Measurements from ENCODE around the gene CHRNA4. TPM values are rescaled to one million over a fixed set of nuclear protein-coding genes. Genes with fewer than 3 reads are reported as not detected.

The CHRNA4 gene
- total and polyA plus RNA-seq, 8 donors: under 0.01 to 0.15 TPM; not detected in 6

DNA sequence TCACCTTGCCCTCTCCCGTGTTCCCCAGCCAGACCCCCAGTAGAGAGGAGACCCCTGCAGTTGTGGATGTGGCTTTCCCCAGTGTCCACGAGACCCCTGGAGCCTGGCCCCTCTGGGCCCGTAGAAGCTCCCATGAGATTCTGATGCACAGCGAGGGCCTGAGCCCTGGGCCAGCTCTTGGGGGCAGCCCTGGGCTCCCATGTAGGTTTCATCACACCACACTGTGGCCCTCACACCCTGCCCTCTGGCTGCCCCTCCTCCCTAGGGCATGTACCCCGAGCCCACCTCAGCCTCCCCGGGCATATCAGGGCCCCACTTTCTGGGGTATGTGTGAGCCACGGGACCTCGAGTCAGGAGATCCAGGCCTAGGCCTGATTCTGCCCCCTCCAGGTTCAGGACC is 7.0 kb upstream of the CHRNA4 start:
- intact Hi-C loops (cut with DNase I; ENCODE audit: low total_unique reads): no loop called here
- no peaks in the 10 kb centered on the region for H3K4me1 ChIP-seq
- TF ChIP-seq EP300 (IDR thresholded peaks at IDR 0.05) (no peak), POLR2A (IDR thresholded peaks at IDR 0.05) (no peak), POLR2AphosphoS5 (IDR thresholded peaks at IDR 0.05) (no peak)
- TF ChIP-seq, protein P1, sequence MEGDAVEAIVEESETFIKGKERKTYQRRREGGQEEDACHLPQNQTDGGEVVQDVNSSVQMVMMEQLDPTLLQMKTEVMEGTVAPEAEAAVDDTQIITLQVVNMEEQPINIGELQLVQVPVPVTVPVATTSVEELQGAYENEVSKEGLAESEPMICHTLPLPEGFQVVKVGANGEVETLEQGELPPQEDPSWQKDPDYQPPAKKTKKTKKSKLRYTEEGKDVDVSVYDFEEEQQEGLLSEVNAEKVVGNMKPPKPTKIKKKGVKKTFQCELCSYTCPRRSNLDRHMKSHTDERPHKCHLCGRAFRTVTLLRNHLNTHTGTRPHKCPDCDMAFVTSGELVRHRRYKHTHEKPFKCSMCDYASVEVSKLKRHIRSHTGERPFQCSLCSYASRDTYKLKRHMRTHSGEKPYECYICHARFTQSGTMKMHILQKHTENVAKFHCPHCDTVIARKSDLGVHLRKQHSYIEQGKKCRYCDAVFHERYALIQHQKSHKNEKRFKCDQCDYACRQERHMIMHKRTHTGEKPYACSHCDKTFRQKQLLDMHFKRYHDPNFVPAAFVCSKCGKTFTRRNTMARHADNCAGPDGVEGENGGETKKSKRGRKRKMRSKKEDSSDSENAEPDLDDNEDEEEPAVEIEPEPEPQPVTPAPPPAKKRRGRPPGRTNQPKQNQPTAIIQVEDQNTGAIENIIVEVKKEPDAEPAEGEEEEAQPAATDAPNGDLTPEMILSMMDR (IDR thresholded peaks at IDR 0.05): no peak
- H3K4me3 ChIP-seq: no peak overlapping the region
- peaks cover 2 to 94% (median 35%) of the 10 kb centered on the region in 3 donors for H3K27me3 ChIP-seq
- no peak for DNase-seq
- no peak overlapping the region for H3K27ac ChIP-seq
- no peaks in the 10 kb centered on the region for H3K9me3 ChIP-seq
- no peaks in the 10 kb centered on the region for H3K36me3 ChIP-seq
- WGBS, 5 donors: 67 to 87% (median 80%) methylated on average over 7 to 8 of the region's 8 CpGs

- H3K9me3 ChIP-seq: no peaks in the 10 kb centered on the region
- peaks cover 0 to 94% (median 37%) of the 10 kb centered on the region in 3 donors for H3K27me3 ChIP-seq
- no peak for TF ChIP-seq POLR2AphosphoS5 (IDR thresholded peaks at IDR 0.05)
- TF ChIP-seq POLR2A (IDR thresholded peaks at IDR 0.05): no peak
- TF ChIP-seq, protein P1 (IDR thresholded peaks at IDR 0.05): no peak
- TF ChIP-seq EP300 (IDR thresholded peaks at IDR 0.05): no peak
- H3K4me3 ChIP-seq: no peak overlapping the region
- no peak for DNase-seq
- no peaks in the 10 kb centered on the region for H3K36me3 ChIP-seq
- intact Hi-C loops (cut with DNase I; ENCODE audit: low total_unique reads): no loop called here
- WGBS, 5 donors: 62 to 71% (median 66%) methylated on average over 20 to 24 of the region's 24 CpGs
- H3K4me1 ChIP-seq: no peaks in the 10 kb centered on the region
- no peak overlapping the region for H3K27ac ChIP-seq
Measured at GRCh38 chr20:63367446-63368055, 6.4 kb upstream of the CHRNA4 start.

DNA sequence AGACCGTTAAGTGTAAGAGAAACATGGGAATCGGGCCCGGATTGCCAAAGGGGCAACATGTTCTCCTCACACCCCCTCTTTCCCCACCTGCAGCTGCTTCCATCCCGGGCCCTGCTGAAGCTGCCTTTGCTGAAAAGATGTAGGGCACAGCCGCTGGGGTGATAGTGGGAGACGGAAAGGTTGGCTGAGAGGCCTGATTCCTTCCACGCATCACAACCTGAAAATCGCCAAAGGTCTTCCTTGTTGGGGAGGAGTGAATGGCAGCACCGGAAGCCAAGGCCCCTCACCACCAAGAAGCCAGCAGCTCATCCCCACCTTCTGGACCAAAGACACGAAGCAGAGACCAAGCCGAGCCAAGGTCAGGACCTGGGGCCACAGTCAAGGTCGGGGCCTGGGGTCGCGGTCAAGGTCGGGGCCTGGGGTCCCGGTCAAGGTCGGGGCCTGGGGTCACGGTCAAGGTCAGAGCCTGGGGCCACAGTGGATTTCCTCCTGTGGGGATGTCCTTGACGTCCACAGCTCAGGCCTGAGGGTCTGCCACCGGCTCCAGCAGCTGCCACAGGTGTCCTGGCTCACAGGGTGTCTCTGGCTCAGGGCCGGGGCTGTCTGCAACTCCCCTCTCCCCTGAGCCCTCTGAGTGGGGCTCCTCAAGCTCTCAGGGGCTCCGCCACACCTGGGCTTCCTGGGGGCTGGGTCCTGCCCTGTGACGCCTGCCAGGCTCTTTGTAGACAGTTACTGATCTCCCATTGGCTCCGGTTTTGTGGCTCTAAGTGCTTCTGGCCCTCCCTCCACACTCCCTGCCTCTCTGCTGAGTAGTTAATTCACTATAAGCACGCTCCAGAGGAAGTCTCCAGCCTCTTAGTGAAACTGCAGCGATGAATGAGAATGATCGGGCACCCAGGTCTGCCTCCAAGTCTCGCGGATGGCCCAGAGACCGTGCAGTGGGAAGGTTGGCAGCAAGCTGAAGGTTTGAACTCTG is 5.5 kb upstream of the CHRNA4 start:
- Histone ChIP-seq H3K4me3 (no peak overlapping the region), H3K27me3 (peaks cover 0 to 96% (median 45%) of the 10 kb centered on the region in 3 donors), H3K9me3 (no peaks in the 10 kb centered on the region), H3K4me1 (peaks cover 0 to 4% (median 0%) of the 10 kb centered on the region in 4 donors), H3K36me3 (no peaks in the 10 kb centered on the region), H3K27ac (no peak overlapping the region)
- TF ChIP-seq POLR2AphosphoS5 (IDR thresholded peaks at IDR 0.05): no peak
- TF ChIP-seq EP300 (IDR thresholded peaks at IDR 0.05): no peak
- TF ChIP-seq POLR2A (IDR thresholded peaks at IDR 0.05): no peak
- TF ChIP-seq, protein P1 (IDR thresholded peaks at IDR 0.05): no peak
- WGBS, 5 donors: 62 to 74% (median 73%) methylated on average over 17 to 30 of the region's 30 CpGs
- intact Hi-C loops (cut with DNase I; ENCODE audit: low total_unique reads): no loop called here
- no peak for DNase-seq

GRCh38 chr20:63365601-63366389 is 4.6 kb upstream of the CHRNA4 start:
- H3K4me3 ChIP-seq: no peak overlapping the region
- H3K27ac ChIP-seq: no peak overlapping the region
- H3K27me3 ChIP-seq: peaks cover 2 to 96% (median 44%) of the 10 kb centered on the region in 3 donors
- peaks cover 0 to 7% (median 4%) of the 10 kb centered on the region in 4 donors for H3K4me1 ChIP-seq
- intact Hi-C loops (cut with DNase I; ENCODE audit: low total_unique reads): no loop called here
- TF ChIP-seq POLR2A (IDR thresholded peaks at IDR 0.05) (no peak), EP300 (IDR thresholded peaks at IDR 0.05) (no peak), POLR2AphosphoS5 (IDR thresholded peaks at IDR 0.05) (no peak)
- TF ChIP-seq, protein P1 (IDR thresholded peaks at IDR 0.05): no peak
- no peak for DNase-seq
- no peaks in the 10 kb centered on the region for H3K9me3 ChIP-seq
- no peaks in the 10 kb centered on the region for H3K36me3 ChIP-seq
- WGBS, 5 donors: 74 to 84% (median 81%) methylated on average over 18 to 22 of the region's 22 CpGs
